Measurements from ENCODE around the gene CNTN4. TPM values are rescaled to one million over a fixed set of nuclear protein-coding genes. Genes with fewer than 3 reads are reported as not detected.

CNTN4 gene
- total and polyA plus RNA-seq, 2 donors (not counting 3 experiments of a cell fraction or from before 2014, with no cell fraction given): not detected

DNA sequence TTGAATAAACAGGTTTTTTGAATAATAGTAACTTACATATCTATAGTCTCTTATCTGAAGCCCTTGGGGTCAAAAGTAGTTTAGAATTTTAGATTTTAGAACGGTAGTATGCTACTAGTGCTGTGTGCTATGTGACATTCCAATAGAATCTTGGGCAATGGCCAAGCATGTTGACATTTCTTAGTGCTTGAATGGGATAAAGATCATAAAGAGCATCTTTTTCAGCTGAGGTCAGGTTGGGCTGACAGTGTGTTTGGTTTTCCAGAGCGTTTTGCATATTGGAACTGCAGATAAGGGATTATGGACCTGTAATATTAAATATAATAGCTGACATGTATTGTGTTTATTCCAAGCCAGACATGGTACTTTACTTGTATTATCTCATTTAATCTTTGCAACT, 32.1 kb downstream of the CNTN4 start:
- no TSS peak for BruUV-seq (replicated peaks)
- no peak overlapping the region for H3K4me3 ChIP-seq (replicated peaks in 1 of 3; ENCODE audit: insufficient read depth in 1 of 3, low read depth in 1 of 3, low read length in 3 of 3)
- no peaks in the 10 kb centered on the region for H3K9me1 ChIP-seq (replicated peaks; ENCODE audit: control insufficient read depth, extremely low read depth, insufficient read depth, low read length)
- dilution Hi-C loops (cut with MboI; ENCODE audit: extremely low pct_ligation_motif_present, low sequenced_read_pairs): no loop called here
- no peak overlapping the region for H3K9ac ChIP-seq (replicated peaks; ENCODE audit: extremely low read depth, insufficient read depth, low read length)
- H3K27me3 ChIP-seq (ENCODE audit: control insufficient read depth in 2 of 2, insufficient read depth in 2 of 2, low read length in 2 of 2): no peaks in the 10 kb centered on the region
- no peak overlapping the region for H3K4me2 ChIP-seq (ENCODE audit: insufficient read depth, low read length)
- H3K4me1 ChIP-seq (ENCODE audit: control insufficient read depth, extremely low read depth, insufficient read depth, low read length): no peaks in the 10 kb centered on the region
- DNase-seq (ENCODE audit: low read depth, low spot score) (no peak), FAIRE-seq (no peak)
- ChIA-PET POLR2A (no interaction called here), CTCF (no interaction called here)
- intact Hi-C loops (cut with micrococcal nuclease): no loop called here
- no peaks in the 10 kb centered on the region for H3K36me3 ChIP-seq (ENCODE audit: control insufficient read depth in 2 of 2, extremely low read depth in 1 of 2, insufficient read depth in 2 of 2, low read length in 2 of 2)
- peaks cover 2% of the 10 kb centered on the region for H3K9me3 ChIP-seq (replicated peaks; ENCODE audit: control insufficient read depth, insufficient read depth, low read length)
- no peak overlapping the region for H2AFZ ChIP-seq (ENCODE audit: low read depth, low read length)
- H4K20me1 ChIP-seq (replicated peaks; ENCODE audit: control insufficient read depth, extremely low read depth, insufficient read depth, low read length): no peaks in the 10 kb centered on the region
- H3K79me2 ChIP-seq (ENCODE audit: control insufficient read depth, insufficient read depth, low read length): no peaks in the 10 kb centered on the region
- no peak for TF ChIP-seq EZH2 (IDR thresholded peaks at IDR 0.05; ENCODE audit: borderline replicate concordance, low read depth, low read length, severe bottlenecking)
- no peak for TF ChIP-seq JUN (IDR thresholded peaks at IDR 0.05; ENCODE audit: borderline replicate concordance, insufficient read depth, insufficient read length, low read depth)
- no peak for TF ChIP-seq MYC (IDR thresholded peaks at IDR 0.05; ENCODE audit: low read depth, low read length)
- TF ChIP-seq POLR2A (IDR thresholded peaks at IDR 0.05; ENCODE audit: low read depth, low read length): no peak
- TF ChIP-seq, protein P1, sequence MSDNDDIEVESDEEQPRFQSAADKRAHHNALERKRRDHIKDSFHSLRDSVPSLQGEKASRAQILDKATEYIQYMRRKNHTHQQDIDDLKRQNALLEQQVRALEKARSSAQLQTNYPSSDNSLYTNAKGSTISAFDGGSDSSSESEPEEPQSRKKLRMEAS (IDR thresholded peaks at IDR 0.05; ENCODE audit: insufficient read depth, insufficient read length): no peak
- TF ChIP-seq, protein P2, sequence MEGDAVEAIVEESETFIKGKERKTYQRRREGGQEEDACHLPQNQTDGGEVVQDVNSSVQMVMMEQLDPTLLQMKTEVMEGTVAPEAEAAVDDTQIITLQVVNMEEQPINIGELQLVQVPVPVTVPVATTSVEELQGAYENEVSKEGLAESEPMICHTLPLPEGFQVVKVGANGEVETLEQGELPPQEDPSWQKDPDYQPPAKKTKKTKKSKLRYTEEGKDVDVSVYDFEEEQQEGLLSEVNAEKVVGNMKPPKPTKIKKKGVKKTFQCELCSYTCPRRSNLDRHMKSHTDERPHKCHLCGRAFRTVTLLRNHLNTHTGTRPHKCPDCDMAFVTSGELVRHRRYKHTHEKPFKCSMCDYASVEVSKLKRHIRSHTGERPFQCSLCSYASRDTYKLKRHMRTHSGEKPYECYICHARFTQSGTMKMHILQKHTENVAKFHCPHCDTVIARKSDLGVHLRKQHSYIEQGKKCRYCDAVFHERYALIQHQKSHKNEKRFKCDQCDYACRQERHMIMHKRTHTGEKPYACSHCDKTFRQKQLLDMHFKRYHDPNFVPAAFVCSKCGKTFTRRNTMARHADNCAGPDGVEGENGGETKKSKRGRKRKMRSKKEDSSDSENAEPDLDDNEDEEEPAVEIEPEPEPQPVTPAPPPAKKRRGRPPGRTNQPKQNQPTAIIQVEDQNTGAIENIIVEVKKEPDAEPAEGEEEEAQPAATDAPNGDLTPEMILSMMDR (IDR thresholded peaks at IDR 0.05; ENCODE audit: extremely low read depth in 1 of 2, insufficient read depth in 1 of 2, low read depth in 1 of 2, low read length in 2 of 2): no peak
- no peak overlapping the region for H3K27ac ChIP-seq (ENCODE audit: insufficient read depth, low read depth, low read length)

DNA sequence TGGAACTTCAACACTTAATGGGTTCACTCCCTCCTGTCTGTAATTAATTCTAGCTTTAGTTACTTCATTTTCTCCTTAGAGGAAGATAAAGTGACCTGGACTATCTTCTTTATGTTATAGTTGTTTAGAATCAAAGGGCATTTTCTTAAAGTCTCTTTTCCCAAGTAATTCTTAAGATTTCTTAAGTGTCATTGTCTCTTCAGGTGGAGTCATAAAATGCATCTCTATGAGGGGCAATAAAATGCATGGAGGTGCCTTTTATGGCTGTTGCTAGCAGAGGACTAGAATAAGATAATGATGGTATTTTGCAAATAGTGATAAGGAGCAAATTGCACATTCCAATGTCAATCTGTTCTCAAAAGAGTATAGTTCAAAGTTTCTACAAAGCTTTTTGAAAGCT, 34.5 kb downstream of the CNTN4 start:
- Histone ChIP-seq H3K9ac (replicated peaks; ENCODE audit: extremely low read depth, insufficient read depth, low read length) (no peak overlapping the region), H3K4me1 (ENCODE audit: control insufficient read depth, extremely low read depth, insufficient read depth, low read length) (no peaks in the 10 kb centered on the region), H3K4me2 (ENCODE audit: insufficient read depth, low read length) (no peak overlapping the region), H3K9me1 (replicated peaks; ENCODE audit: control insufficient read depth, extremely low read depth, insufficient read depth, low read length) (no peaks in the 10 kb centered on the region), H3K9me3 (replicated peaks; ENCODE audit: control insufficient read depth, insufficient read depth, low read length) (peaks cover 2% of the 10 kb centered on the region), H4K20me1 (replicated peaks; ENCODE audit: control insufficient read depth, extremely low read depth, insufficient read depth, low read length) (no peaks in the 10 kb centered on the region), H3K79me2 (ENCODE audit: control insufficient read depth, insufficient read depth, low read length) (no peaks in the 10 kb centered on the region), H3K36me3 (ENCODE audit: control insufficient read depth in 2 of 2, extremely low read depth in 1 of 2, insufficient read depth in 2 of 2, low read length in 2 of 2) (no peaks in the 10 kb centered on the region), H3K27ac (ENCODE audit: insufficient read depth, low read depth, low read length) (no peak overlapping the region), H2AFZ (ENCODE audit: low read depth, low read length) (no peak overlapping the region), H3K4me3 (replicated peaks in 1 of 3; ENCODE audit: insufficient read depth in 1 of 3, low read depth in 1 of 3, low read length in 3 of 3) (no peak overlapping the region), H3K27me3 (ENCODE audit: control insufficient read depth in 2 of 2, insufficient read depth in 2 of 2, low read length in 2 of 2) (no peaks in the 10 kb centered on the region)
- ChIA-PET POLR2A (no interaction called here), CTCF (no interaction called here)
- intact Hi-C loops (cut with micrococcal nuclease): no loop called here
- TF ChIP-seq JUN (IDR thresholded peaks at IDR 0.05; ENCODE audit: borderline replicate concordance, insufficient read depth, insufficient read length, low read depth) (no peak), MYC (IDR thresholded peaks at IDR 0.05; ENCODE audit: low read depth, low read length) (no peak), EZH2 (IDR thresholded peaks at IDR 0.05; ENCODE audit: borderline replicate concordance, low read depth, low read length, severe bottlenecking) (no peak), FOS (IDR thresholded peaks at IDR 0.05; ENCODE audit: borderline replicate concordance, insufficient read depth, low read length) (no peak), GATA2 (IDR thresholded peaks at IDR 0.05; ENCODE audit: insufficient read depth, insufficient read length, low read depth, low read length) (no peak), POLR2AphosphoS5 (IDR thresholded peaks at IDR 0.05; ENCODE audit: insufficient read depth, low read depth, low read length) (no peak), POLR2A (IDR thresholded peaks at IDR 0.05; ENCODE audit: low read depth, low read length) (no peak)
- TF ChIP-seq, protein P2 (IDR thresholded peaks at IDR 0.05; ENCODE audit: extremely low read depth in 1 of 2, insufficient read depth in 1 of 2, low read depth in 1 of 2, low read length in 2 of 2): no peak
- TF ChIP-seq, protein P1 (IDR thresholded peaks at IDR 0.05; ENCODE audit: insufficient read depth, insufficient read length): no peak
- DNase-seq (ENCODE audit: low read depth, low spot score) (no peak), FAIRE-seq (no peak)
- no TSS peak for BruUV-seq (replicated peaks)
- dilution Hi-C loops (cut with MboI; ENCODE audit: extremely low pct_ligation_motif_present, low sequenced_read_pairs): no loop called here

Measured in endothelial cell of umbilical vein (primary cell).